SKM-1 (cell line): ENCODE data around the gene CLPSL1.

Experiments
- DNase-seq: peaks from one replicate; lab custom pipeline; 2025; ENCODE audit not compliant: unreplicated experiment; lab: John Stamatoyannopoulos, UW

The CLPSL1 gene

GRCh38 chr6:35795453-35796071 is 14.7 kb downstream of the CLPSL1 start:
- no peak for DNase-seq

GRCh38 chr6:35796236-35796635 is 15.4 kb downstream of the CLPSL1 start:
- DNase-seq: no peak

GRCh38 chr6:35797837-35798526 is 17.2 kb downstream of the CLPSL1 start:
- DNase-seq: no peak

GRCh38 chr6:35798706-35799105 is 17.9 kb downstream of the CLPSL1 start:
- no peak for DNase-seq

- no peak for DNase-seq
These were observed 20.3 kb downstream of the CLPSL1 start for GRCh38 chr6:35801148-35801547.

- no peak for DNase-seq
These were observed 24.3 kb downstream of the CLPSL1 start, which contains the start of gene LHFPL5 for GRCh38 chr6:35804996-35805736. TSS of gene LHFPL5 (plus strand) at chr6:35805352. CDS start at chr6:35805671, 319 bp downstream.

- DNase-seq: no peak
These were observed 27.9 kb downstream of the CLPSL1 start for GRCh38 chr6:35808688-35809087.

GRCh38 chr6:35809809-35810208 is 29.0 kb downstream of the CLPSL1 start:
- no peak for DNase-seq

GRCh38 chr6:35810971-35811698 is 30.3 kb downstream of the CLPSL1 start:
- no peak for DNase-seq

GRCh38 chr6:35811699-35811995 is 30.8 kb downstream of the CLPSL1 start:
- no peak for DNase-seq

GRCh38 chr6:35817515-35817914 is 36.7 kb downstream of the CLPSL1 start:
- no peak for DNase-seq

- no peak for DNase-seq
These were observed 42.8 kb downstream of the CLPSL1 start for GRCh38 chr6:35823601-35824000.

GRCh38 chr6:35824552-35825192 is 43.9 kb downstream of the CLPSL1 start:
- DNase-seq: no peak

- no peak for DNase-seq
These were observed 48.5 kb downstream of the CLPSL1 start for GRCh38 chr6:35829306-35829705.

GRCh38 chr6:35831257-35832007 is 50.6 kb downstream of the CLPSL1 start:
- no peak for DNase-seq

GRCh38 chr6:35833536-35833935 is 52.7 kb downstream of the CLPSL1 start:
- DNase-seq: peak; percentile 37
